GM21619 (cell line): ENCODE data around the gene XYLT2.

ENCODE experiments used
- ATAC-seq: cut with Tn5 transposase; IDR thresholded peaks from one replicate; pipeline ENCODE4 v1.9.1; 2021; ENCODE audit not compliant: unreplicated experiment

XYLT2 gene

DNA sequence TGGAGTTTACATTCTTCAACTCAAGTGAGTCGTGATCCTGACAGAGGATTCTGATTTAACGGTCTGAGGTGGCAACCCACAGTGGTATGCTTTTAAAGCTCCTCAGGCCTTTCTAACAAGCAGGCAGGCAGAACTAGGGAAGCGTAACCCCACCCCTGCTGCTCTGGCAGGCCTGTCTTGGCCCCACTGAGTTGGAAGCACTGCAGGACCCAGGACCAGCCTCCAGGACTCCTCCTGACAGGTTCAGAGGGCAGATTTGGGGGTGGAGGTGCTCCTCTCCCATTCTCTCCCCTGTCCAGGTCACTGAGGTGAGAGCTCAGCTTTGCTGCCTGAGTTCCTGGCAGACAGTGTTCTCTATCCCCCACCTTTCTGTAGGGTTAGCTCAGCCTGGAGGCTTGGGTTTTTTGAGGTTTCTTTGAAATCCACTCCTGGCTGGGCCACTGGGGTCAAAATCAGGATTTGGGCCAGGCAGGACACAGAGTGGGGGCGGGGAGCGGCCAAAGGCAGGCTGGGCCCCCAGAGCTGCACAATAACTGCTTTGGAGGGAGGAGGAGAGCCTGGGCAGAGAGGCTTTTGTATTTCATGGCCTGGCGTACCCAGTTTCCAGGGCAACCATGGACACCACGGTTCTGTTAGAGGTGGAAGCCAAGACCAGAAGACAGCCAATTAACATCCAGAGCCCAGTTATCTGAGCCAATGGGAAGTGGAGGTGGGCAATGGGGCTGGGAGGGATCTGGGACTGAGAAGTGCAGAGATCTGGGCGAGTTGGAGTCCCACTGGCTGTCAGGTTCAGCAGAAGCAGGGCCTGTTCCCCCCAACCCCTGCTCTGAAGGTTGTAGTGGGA lies 17.5 kb downstream of the XYLT2 start:
- no peak for ATAC-seq

DNA sequence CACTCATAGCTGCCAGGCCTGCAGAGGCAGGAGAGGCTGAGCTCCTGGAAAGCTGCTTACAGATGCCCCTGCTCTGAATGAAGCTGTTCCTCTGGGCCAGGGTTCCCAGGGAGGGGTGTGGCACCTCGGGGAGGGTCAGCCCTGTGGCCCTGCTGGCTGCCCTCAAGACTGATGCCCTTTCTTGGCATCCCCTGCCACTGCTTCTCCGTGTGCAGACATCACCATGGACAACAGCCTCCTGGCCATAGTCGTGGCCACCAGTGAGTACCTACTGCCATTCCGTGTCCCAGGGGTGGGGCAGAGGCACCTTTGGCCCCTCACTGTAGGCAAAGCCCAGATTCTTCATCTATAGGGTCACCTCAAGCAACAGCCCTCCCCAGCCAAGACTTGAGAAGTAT lies 18.1 kb downstream of the XYLT2 start:
- ATAC-seq, result no peak

DNA sequence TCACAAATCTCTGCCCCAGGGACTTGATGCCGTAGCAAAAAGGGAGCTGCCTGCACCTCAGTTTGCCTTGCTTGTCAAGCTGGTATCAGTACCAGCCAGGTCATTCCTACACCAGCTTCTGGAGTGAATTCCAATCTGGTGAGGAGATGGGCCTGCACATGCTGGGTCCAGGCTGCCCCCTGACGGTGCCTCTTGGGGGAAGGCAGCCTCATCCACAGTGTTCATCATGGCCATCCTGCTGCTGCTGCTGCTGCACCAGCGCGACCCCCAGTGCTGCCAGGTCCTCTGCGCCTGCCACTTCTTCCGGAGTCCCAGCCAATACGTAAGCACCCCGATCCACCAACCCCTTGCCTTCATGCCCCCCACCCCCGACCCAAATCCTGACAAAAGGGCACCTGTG lies 18.8 kb downstream of the XYLT2 start:
- ATAC-seq, result no peak

DNA sequence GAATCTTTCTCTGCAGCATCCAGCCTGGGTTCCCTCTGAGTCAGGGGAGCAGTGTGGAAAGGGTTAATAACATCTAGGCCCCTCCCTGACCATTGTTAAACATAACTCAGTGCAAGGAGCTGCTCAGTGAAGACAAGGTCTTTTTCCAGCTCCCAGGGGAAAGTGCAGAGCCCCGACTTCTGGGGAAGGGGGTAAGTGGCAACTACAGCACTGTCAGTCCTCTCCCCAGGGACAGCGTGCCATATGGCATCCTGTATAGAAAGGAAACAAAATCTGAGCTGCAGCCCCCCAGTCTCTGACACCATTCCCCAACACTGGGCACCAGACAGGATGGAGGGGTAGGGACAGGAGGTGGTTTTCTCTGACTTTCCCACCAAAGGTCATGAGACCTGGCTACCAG lies 19.2 kb downstream of the XYLT2 start:
- ATAC-seq, result no peak

DNA sequence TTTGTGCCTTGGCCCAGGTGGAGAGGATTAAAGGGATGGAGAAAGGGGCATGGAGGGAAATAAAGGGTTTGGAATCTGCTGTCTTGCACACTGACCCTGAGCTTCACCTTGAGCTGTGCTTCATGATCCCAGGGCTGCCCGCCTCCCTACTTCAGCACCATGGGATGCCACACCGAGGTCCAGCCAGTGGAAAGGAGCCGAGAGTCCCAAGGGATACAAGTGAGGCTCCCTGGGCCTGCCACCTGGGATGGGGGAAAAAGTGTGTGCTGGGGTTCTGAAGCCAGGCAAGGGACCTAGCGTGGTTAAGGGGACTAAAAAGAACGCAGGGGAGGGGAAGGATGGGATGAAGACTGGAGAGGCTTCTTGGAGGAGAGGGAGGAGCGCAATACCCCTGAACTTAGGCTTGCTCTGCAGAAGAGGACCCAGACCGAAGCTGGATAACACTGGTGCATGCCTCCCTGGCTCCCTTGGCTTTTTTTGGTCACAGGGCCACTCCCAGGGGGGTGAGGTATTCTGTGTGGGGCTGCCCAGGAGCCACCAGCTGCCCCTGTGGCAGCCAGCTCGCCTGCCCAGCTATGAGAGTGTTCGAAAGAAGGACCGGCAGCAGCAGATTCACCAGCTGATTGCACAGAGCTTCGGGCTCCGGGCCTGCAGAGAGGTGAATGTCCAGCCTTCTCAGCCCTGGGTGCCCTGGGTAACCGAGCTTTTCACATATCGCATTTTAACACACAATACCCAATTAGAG lies 19.9 kb downstream of the XYLT2 start:
- no peak for ATAC-seq

DNA sequence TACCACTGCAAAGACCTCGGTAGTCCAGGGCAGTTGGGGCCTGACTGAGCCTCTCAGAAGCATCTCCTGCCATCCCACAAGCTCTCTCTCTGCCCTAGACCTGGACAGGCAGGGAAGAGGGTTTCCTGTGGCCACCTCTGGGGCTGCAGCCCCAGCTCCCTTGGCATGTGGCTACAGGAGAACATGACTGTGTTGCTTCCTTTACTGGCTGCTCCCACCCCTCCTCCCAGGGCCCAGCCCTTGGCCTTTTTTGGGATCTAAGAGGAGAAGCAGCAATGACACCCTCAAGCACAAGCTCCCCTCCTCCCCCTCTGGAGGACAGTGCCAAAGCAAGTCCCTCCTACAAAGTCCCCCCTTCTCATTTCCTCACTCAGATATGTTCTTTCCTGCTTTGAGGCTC lies 21.5 kb downstream of the XYLT2 start:
- ATAC-seq, result no peak

DNA sequence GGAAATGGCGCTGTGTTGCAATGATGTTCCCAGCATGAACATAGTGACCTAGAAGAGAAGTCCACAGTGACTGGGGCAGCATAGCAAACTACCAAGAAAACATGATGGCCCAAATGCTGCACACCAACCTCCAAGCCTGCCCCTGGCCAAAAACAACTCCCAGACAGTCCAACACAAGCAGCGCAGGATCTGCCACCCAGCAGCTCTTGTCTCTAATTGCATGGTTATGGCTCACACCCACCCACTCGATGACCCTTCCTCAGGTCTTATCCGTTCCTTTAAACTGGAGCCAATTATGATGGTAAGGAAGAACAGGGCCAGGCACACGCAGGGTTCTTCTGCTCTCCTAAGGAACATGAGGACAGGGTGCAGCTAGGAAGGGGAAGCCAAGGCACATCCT lies 24.1 kb downstream of the XYLT2 start:
- no peak for ATAC-seq

DNA sequence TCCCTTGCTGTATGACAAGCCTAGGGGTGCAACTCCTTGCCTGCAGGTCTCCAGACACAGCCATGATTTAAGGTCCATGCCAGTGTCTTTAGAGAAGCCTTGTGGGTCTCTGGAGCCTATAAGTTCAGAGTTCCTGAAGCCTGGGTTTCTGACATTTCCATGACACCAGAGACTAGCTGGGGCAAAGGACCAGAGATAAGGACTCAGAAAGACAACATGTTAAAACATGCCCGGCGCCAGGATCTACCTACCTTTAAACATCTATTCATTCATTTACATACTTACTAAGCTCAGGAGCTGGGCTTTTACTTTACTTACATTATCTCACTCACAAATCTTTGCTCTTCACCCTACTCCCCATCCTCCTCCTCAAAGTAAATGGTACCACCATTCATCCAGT lies 25.6 kb downstream of the XYLT2 start:
- ATAC-seq, result no peak

DNA sequence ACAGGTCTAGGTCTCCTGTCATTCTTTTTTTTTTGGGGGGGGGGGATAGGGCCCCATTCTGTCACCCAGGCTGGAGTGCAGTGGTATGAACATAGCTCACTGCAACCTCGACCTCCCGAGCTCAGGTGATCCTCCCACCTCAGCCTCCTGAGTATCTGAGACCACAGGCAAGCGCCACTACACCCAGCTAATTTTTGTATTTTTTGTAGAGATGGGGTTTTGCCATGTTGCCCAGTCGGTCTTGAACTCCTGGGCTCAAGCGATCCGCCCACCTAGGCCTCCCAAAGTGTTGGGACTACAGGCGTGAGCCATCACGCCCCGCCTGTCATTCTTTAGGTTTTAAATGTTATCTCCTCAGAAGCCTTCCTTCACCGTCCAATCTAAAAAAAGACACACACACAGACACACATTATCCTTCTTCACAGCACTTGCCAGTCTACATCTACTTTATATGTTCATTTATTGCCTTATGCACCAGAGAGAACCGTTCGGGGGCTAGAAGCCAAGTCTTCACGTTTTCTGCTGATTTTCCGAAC lies 26.4 kb downstream of the XYLT2 start:
- ATAC-seq, result no peak

DNA sequence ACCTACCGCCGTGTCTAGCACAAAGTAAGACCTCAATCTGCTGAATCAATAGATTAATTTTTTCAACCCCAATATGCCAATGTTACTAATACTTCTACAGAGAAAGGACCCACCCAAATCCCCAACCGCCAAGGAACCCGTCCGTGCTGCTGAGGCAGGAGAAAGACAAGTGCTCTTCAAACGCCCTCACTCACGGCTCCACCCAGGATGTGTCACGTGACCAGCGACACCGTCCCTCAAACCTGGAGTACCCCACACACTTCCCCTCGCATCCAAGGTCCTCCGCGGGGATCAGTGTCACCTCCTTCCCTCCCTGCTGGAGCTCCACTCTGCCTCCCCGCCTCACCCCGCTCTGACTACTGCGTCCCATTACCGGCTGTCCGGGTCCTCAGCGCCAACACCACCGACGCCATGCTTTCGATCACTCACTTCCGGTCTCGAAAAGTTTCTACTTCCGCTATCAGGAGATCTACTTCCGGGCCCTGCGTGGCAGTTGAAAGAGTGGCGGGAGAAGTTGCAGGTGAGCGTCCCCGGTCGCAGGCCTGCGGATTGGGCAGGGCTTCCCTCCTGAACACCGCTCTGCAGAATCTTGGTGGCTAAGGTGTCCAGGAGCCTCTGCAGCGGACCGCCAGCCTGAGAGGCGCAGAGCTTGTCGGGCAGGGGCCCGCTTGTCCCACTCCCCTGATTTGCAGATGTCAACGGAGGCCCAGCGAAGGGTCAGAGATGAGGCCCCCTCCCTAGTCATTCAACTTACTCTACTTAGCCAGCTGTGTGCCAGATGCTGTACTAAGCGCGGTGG lies 27.0 kb downstream of the XYLT2 start, which contains the start of the genes EME1 and MRPL27:
EME1 (plus strand) TSS at position 472 of the 799 bp plus-strand sequence. CDS start 1,980 bp downstream, outside the sequence.
MRPL27 (minus strand) TSS at position 427 of the 799 bp plus-strand sequence; CDS start at position 413, 14 bp downstream.
- peak; percentile 89 for ATAC-seq

DNA sequence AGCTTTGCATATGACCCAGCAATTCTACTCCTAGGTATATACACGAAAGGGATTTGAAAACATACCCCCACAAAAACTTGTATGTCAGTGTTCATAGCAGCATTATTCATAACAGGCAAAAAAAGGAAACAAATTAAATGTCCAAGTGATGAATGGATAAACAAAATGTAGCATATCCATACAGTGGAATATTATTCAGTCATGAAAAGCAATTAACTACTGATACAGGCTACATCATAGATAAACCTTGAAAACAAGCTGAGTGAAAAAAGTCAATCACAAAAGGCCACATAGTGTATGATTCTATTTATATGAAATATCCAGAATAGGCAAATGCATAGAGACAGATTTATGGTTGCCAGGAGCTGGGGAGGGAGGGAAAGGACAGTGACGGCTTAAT lies 27.8 kb downstream of the XYLT2 start:
- ATAC-seq, result no peak

DNA sequence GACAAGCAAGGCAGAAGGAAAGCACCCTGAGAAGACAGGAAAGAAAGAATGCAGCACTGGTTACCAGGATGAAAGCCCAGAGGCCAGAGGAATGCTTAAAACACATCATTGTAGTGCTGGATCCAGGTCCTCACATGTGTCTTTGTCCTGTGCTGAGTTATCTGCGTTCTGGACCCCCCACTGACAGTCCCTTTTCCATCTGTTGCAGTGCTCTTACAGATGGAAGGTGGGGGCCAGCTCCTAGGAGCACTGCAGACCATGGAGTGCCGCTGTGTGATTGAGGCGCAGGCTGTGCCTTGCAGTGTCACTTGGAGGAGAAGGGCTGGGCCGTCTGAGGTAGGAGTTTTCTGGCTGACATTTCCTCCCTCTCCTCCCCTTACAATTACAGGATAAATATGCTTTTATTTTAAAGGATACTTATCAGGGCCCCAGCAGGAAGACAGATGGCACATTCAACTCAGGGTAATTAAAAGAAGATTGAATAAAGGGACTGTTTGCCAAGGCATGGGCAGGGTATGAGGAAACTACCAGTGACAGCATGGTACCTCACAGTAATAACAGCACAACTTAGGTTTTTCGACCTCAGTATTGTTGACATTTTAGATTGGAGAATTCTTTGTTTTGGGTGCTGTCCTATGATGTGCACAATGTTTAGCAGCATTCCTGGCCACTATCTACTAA lies 30.1 kb downstream of the XYLT2 start:
- ATAC-seq, result no peak

DNA sequence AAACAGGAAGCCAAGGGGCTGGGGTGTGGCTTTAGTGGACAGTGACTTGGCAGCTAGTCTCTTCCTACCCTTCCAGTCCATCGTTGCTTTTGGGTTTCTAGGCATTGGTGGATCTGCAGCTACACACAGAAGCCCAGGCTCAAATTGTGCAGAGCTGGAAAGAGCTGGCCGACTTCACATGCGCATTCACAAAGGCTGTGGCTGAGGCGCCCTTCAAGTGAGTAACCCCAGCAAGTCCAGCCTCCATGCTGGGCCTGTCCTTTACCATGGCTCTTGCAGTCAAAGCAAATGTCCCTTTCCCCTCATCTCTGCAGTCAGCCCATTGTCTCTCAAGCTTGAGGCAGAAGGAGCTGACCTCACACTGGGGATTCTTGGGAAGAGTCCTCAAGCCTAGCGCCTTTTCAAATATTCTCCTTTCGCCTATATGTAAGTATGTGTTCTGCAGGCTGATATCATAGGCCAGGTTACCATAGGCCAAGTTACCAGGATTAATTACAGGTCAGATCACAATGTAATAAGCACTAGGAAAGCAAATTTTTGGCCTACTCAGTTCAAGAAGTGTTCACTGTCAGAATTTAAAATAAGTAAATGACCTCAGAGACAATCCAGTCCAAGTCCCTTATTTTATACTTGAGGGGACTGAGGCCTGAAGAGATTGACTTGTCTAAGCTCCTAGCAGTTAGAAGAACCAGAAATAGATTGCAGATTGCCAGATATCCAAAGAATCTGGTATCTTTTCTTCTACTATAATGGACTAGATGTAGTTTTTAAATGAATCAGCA lies 33.6 kb downstream of the XYLT2 start:
- no peak for ATAC-seq

DNA sequence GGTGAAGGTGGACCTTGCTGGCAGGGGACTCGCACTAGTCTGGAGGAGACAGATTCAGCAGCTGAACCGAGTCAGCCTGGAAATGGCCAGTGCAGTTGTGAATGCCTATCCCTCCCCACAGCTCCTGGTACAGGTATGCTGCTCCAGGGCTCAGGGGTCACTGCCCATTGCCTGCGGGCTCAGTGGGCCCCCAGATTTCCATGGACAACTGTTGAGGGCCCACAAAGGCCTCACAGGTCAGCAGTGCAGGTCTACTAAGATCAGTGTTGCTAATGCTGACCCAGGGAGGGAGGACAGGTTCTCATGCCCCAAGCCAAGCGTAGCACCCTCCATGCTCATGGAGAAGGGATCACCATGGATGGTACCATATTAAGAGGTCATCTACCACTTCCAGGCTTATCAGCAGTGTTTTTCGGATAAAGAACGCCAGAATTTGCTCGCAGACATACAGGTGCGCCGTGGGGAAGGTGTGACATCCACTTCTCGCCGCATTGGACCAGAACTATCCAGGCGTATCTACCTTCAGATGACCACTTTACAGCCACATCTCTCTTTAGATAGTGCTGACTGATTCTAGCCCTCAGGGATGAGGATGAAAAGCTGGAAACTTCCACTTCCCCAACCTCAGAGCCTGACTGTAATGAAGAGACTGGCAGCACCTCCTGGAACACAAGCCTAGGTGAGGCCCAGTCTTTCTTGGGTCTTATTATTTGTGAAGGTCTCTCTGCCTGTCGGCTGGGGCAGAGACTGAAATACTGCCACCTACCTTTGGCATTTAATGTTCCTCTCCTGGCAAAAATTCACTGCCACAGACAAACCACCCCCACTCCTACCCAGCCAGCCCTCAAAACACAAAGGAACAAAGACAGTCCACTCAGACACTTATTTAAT lies 34.7 kb downstream of the XYLT2 start:
- no peak for ATAC-seq

DNA sequence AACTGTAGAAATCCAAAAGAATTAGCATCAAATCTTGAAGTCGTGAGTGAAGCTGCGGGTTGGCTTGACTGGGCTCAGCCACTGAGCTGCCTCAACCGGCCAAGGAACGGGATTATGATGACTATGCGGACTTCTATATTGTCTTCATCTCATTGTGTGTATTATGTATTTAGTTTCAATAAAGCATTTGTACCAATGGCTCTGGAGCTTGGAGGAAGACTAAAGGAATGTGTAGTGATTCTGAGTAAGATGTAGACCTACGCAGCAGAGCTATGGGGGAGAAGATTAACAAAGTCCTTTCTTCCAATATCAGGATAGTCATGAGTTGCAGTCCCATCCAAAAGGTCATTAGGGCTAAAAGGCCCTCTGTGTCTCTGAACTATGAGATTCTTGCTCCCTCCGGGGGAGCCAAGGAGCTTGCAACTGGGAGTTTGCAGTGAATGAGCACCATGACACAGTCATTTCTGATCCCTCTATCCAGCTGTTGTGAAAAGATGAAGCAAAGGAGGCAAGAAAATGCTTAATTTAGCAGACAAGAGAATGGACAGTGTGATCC lies 35.4 kb downstream of the XYLT2 start:
- ATAC-seq, result no peak

DNA sequence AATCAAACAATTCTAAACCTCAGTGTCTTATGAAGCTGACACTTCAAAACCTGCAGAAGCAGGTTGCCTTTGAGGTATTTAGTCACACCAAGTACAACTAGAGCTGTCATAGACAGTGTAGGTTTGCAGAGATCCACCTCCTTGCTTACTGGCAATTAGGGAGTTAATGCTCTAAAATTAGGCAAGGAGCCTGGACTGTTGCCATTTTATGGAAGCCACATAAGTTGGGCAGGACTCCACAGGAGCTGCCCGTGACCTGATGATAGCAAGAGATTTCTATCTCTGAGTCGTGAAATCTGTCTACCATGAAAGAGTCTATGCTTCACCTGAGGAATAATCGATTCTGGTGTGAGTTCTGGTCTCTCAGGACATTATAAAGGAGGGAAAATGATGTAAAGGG lies 36.0 kb downstream of the XYLT2 start:
- ATAC-seq, result no peak

DNA sequence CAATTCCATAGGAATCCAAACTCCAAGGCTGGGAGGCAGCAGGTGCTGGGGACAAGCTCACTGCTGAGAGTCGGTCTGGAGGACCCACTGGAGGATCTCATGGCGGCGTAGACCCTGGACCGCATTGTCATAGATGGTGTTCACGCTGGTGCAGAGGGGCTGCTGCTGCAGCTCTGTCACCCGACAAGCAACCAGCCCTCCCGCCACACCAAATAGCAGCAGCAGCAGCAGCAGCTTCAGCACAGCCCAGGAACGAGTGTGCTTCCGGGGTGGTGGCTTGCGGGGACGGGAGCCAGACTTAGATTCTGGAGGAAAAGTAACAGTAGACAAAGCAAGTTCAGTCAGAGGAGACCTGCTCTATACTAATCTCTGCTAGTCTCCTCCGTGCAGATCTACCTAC lies 37.0 kb downstream of the XYLT2 start:
- ATAC-seq, result no peak

DNA sequence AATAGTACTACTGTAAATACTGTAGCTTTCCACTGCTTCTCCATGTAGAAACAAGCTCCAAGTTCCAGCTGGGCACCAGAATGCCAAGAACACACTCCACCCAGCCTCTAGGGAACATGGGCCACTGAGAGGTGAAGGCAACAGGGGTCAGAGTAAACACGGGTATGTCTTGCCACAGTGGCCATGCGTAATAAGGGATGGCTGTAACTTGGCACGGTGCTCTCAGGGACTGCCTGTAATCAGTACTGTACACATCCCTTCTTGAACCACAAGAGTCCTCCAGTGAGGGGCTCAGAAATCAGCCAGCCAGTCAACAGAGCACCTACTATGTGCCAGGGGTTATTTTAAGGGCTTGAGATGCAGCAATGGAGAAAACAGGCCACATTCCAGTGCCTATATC lies 40.6 kb downstream of the XYLT2 start:
- ATAC-seq, result no peak
